KMS-11 (cell line): ENCODE measurements around the gene PCSK1.

Experiments
- H2AFZ ChIP-seq: fragments of 200-600 bp; sonication (generic); 2 replicates; pipeline ENCODE4 v1.6.1; 2016; ENCODE audit warnings: antibody characterized with exemption, mixed run types, low read depth
- H3K27ac ChIP-seq: fragments of 200-600 bp; sonication (generic); 2 replicates; pipeline ENCODE4 v1.6.1; 2016; ENCODE audit warnings: mild to moderate bottlenecking, mixed run types
- H3K27me3 ChIP-seq: fragments of 200-600 bp; sonication (generic); 2 replicates; pipeline ENCODE4 v1.6.1; 2017; ENCODE audit warnings: mild to moderate bottlenecking, low read depth, mixed run types, moderate library complexity; ENCODE audit not compliant: insufficient read depth
- H3K36me3 ChIP-seq: fragments of 200-600 bp; sonication (generic); 2 replicates; pipeline ENCODE4 v1.6.1; 2017; ENCODE audit warnings: mild to moderate bottlenecking, mixed run types; ENCODE audit not compliant: insufficient read depth
- H3K4me1 ChIP-seq: fragments of 200-600 bp; sonication (generic); 2 replicates; pipeline ENCODE4 v1.6.1; 2016; ENCODE audit warnings: mild to moderate bottlenecking, low read depth, mixed run types; ENCODE audit not compliant: poor library complexity, severe bottlenecking
- H3K4me2 ChIP-seq: fragments of 200-600 bp; sonication (generic); 2 replicates; pipeline ENCODE4 v1.7.0; 2016; ENCODE audit warnings: mild to moderate bottlenecking, mixed run types
- H3K4me3 ChIP-seq: fragments of 200-600 bp; sonication (generic); IDR thresholded peaks from 2 replicates; pipeline ENCODE4 v1.6.1; 2017; ENCODE audit warnings: low read depth, low read length, mixed read lengths; ENCODE audit not compliant: insufficient read depth
- H3K79me2 ChIP-seq: fragments of 200-600 bp; sonication (generic); 2 replicates; pipeline ENCODE4 v1.6.1; 2016; ENCODE audit warnings: low read depth, mixed run types; ENCODE audit not compliant: insufficient read depth
- H3K9ac ChIP-seq: fragments of 200-600 bp; sonication (generic); 2 replicates; pipeline ENCODE4 v1.6.1; 2016; ENCODE audit warnings: mild to moderate bottlenecking, mixed run types
- H4K20me1 ChIP-seq: fragments of 200-600 bp; sonication (generic); 2 replicates; pipeline ENCODE4 v1.6.1; 2016; ENCODE audit warnings: mild to moderate bottlenecking, mixed run types; ENCODE audit not compliant: insufficient read depth
- TF ChIP-seq, protein P1 (sequence below): fragments of 200-600 bp; sonication (generic); conservative IDR thresholded peaks from 2 replicates; pipeline ENCODE4 v1.6.1; 2017; ENCODE audit warnings: low read depth, mild to moderate bottlenecking, antibody characterized with exemption, low read length, moderate library complexity, mixed read lengths

Gene PCSK1

DNA sequence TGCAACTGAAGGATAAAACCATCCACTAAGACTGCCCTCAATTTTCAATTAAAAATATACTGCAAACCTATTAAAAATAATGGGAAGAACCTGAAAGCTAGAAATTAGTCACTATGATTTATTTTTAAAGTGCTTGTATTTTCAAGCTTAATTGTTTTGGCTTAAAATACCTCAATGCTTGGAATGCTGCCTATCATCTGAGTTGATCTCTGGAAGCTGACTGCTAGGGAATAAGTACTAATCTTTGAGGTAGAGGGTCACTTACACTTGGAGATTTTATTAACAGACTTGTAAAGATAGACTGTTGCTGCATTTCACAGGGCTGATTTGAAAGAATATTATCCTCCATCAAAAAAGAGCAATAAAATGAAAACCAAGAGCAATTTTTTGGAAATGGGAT lies 6.2 kb downstream of the PCSK1 start:
- no peak overlapping the region for H2AFZ ChIP-seq
- H3K4me1 ChIP-seq = no peaks in the 10 kb centered on the region
- H3K9ac ChIP-seq = no peak overlapping the region
- TF ChIP-seq, protein P1, sequence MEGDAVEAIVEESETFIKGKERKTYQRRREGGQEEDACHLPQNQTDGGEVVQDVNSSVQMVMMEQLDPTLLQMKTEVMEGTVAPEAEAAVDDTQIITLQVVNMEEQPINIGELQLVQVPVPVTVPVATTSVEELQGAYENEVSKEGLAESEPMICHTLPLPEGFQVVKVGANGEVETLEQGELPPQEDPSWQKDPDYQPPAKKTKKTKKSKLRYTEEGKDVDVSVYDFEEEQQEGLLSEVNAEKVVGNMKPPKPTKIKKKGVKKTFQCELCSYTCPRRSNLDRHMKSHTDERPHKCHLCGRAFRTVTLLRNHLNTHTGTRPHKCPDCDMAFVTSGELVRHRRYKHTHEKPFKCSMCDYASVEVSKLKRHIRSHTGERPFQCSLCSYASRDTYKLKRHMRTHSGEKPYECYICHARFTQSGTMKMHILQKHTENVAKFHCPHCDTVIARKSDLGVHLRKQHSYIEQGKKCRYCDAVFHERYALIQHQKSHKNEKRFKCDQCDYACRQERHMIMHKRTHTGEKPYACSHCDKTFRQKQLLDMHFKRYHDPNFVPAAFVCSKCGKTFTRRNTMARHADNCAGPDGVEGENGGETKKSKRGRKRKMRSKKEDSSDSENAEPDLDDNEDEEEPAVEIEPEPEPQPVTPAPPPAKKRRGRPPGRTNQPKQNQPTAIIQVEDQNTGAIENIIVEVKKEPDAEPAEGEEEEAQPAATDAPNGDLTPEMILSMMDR = no peak
- H3K4me2 ChIP-seq = no peak overlapping the region
- no peaks in the 10 kb centered on the region for H3K27me3 ChIP-seq
- no peaks in the 10 kb centered on the region for H3K79me2 ChIP-seq
- no peaks in the 10 kb centered on the region for H4K20me1 ChIP-seq
- no peaks in the 10 kb centered on the region for H3K36me3 ChIP-seq
- H3K27ac ChIP-seq = no peak overlapping the region
- H3K4me3 ChIP-seq = no peak overlapping the region

GRCh38 chr5:96425443-96425842 lies 7.6 kb downstream of the PCSK1 start:
- Histone ChIP-seq H3K4me3 (no peak overlapping the region), H2AFZ (no peak overlapping the region), H4K20me1 (no peaks in the 10 kb centered on the region), H3K9ac (no peak overlapping the region), H3K4me2 (no peak overlapping the region), H3K36me3 (no peaks in the 10 kb centered on the region), H3K27me3 (no peaks in the 10 kb centered on the region), H3K27ac (no peak overlapping the region), H3K79me2 (no peaks in the 10 kb centered on the region), H3K4me1 (no peaks in the 10 kb centered on the region)
- TF ChIP-seq, protein P1 = no peak

GRCh38 chr5:96415897-96416296 lies 17.2 kb downstream of the PCSK1 start:
- Histone ChIP-seq H3K36me3 (no peaks in the 10 kb centered on the region), H3K4me1 (no peaks in the 10 kb centered on the region), H3K79me2 (no peaks in the 10 kb centered on the region), H3K4me2 (no peak overlapping the region), H2AFZ (no peak overlapping the region), H4K20me1 (no peaks in the 10 kb centered on the region), H3K4me3 (no peak overlapping the region), H3K27me3 (no peaks in the 10 kb centered on the region), H3K9ac (no peak overlapping the region), H3K27ac (no peak overlapping the region)
- TF ChIP-seq, protein P1 = no peak

DNA sequence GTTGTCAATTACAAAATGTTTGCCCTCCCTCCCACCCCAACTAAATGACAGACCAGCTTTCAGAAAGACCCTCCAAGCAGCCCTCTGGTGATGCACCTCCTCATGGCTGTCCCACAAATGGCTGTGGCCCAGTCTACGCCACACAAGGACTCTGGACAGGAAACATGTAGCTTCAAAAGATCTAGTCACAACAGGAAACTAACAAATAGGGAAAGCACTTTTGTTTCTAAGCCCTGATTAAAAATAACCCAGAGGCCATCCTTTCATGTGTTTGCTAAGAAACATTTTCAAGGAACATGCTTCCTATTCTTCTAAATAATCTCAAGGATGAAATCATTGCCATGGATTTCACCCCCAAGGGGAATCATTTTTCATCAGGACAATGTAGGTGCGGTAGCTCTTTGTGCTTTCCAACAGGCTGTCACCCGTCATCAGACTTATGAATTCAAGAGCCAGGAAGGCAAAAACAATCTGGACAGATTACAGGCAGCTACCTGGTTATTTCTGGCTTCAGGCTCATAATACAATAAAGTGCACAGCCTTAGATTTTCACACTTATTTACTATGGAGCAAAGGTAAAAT lies 20.1 kb downstream of the PCSK1 start:
- Histone ChIP-seq H3K36me3 (no peaks in the 10 kb centered on the region), H4K20me1 (no peaks in the 10 kb centered on the region), H3K4me1 (no peaks in the 10 kb centered on the region), H3K9ac (no peak overlapping the region), H2AFZ (no peak overlapping the region), H3K27ac (no peak overlapping the region), H3K4me2 (no peak overlapping the region), H3K27me3 (no peaks in the 10 kb centered on the region), H3K4me3 (no peak overlapping the region), H3K79me2 (no peaks in the 10 kb centered on the region)
- TF ChIP-seq, protein P1 = no peak
